NT2/D1 (cell line): Measurements from ENCODE around the gene DSCAM.

Experiments
- DNase-seq: peaks from one replicate; pipeline ENCODE4 v3.0.0-alpha.2; 2011; ENCODE audit warnings: low read depth, low spot score
- H3K27me3 ChIP-seq: 2 replicates; pipeline ENCODE4 v1.6.0; 2011; ENCODE audit warnings: mild to moderate bottlenecking; ENCODE audit not compliant: insufficient read length, insufficient read depth
- H3K36me3 ChIP-seq: 2 replicates; pipeline ENCODE4 v1.6.1; 2011; ENCODE audit warnings: mild to moderate bottlenecking, low read length, mixed read lengths; ENCODE audit not compliant: insufficient read depth, insufficient read length
- H3K4me1 ChIP-seq: 2 replicates; pipeline ENCODE4 v1.5.1; 2011; ENCODE audit not compliant: insufficient read depth, insufficient read length
- H3K4me3 ChIP-seq: 2 replicates; pipeline ENCODE4 v1.5.1; 2011; ENCODE audit warnings: low read depth; ENCODE audit not compliant: insufficient read length
- H3K9ac ChIP-seq: 2 replicates; pipeline ENCODE4 v1.6.0; 2011; ENCODE audit warnings: low read depth; ENCODE audit not compliant: insufficient read length
- H3K9me3 ChIP-seq: 2 replicates; pipeline ENCODE4 v1.5.1; 2011; ENCODE audit warnings: mild to moderate bottlenecking, low read length; ENCODE audit not compliant: insufficient read depth
- SUZ12 ChIP-seq: IDR thresholded peaks from 2 replicates; pipeline ENCODE4 v1.6.1; 2011; ENCODE audit not compliant: insufficient read length, insufficient read depth; ENCODE audit errors: extremely low read depth
- YY1 ChIP-seq: IDR thresholded peaks from 2 replicates; pipeline ENCODE4 v1.6.1; 2011; ENCODE audit not compliant: insufficient read length, insufficient read depth
- ZNF274 ChIP-seq: IDR thresholded peaks from 2 replicates; pipeline ENCODE4 v1.6.1; 2011; ENCODE audit warnings: mild to moderate bottlenecking, low read depth, low read length

Gene DSCAM

GRCh38 chr21:40134731-40135492 is 712.0 kb downstream of the DSCAM start:
- Histone ChIP-seq H3K4me3 (no peak overlapping the region), H3K9me3 (no peaks in the 10 kb centered on the region), H3K27me3 (no peaks in the 10 kb centered on the region), H3K36me3 (no peaks in the 10 kb centered on the region), H3K9ac (no peak overlapping the region), H3K4me1 (no peaks in the 10 kb centered on the region)
- no peak for DNase-seq
- TF ChIP-seq YY1 (no peak), SUZ12 (no peak), ZNF274 (no peak)

GRCh38 chr21:40130476-40130875 is 716.5 kb downstream of the DSCAM start:
- H3K36me3 ChIP-seq: no peaks in the 10 kb centered on the region

GRCh38 chr21:40129809-40130208 is 717.1 kb downstream of the DSCAM start:
- DNase-seq: no peak
- H3K36me3 ChIP-seq: no peaks in the 10 kb centered on the region
- no peak overlapping the region for H3K4me3 ChIP-seq
- no peaks in the 10 kb centered on the region for H3K4me1 ChIP-seq
- no peak for TF ChIP-seq YY1
- TF ChIP-seq ZNF274: no peak
- TF ChIP-seq SUZ12: no peak
- no peak overlapping the region for H3K9ac ChIP-seq
- no peaks in the 10 kb centered on the region for H3K9me3 ChIP-seq
- no peaks in the 10 kb centered on the region for H3K27me3 ChIP-seq

More at GRCh38 chr21:40130476-40130875, 716.5 kb downstream of the DSCAM start:
- Histone ChIP-seq H3K9ac (no peak overlapping the region), H3K4me3 (no peak overlapping the region), H3K4me1 (no peaks in the 10 kb centered on the region), H3K27me3 (no peaks in the 10 kb centered on the region), H3K9me3 (no peaks in the 10 kb centered on the region)
- TF ChIP-seq ZNF274 (no peak), YY1 (no peak)
- DNase-seq: no peak

- Histone ChIP-seq H3K9me3 (no peaks in the 10 kb centered on the region), H3K27me3 (no peaks in the 10 kb centered on the region), H3K4me3 (no peak overlapping the region), H3K36me3 (no peaks in the 10 kb centered on the region), H3K9ac (no peak overlapping the region), H3K4me1 (no peaks in the 10 kb centered on the region)
- no peak for DNase-seq
- TF ChIP-seq SUZ12 (no peak), ZNF274 (no peak), YY1 (no peak)
These were observed 718.1 kb downstream of the DSCAM start for GRCh38 chr21:40128891-40129290.

GRCh38 chr21:40120940-40121575 is 725.9 kb downstream of the DSCAM start:
- Histone ChIP-seq H3K9me3 (no peaks in the 10 kb centered on the region), H3K9ac (no peak overlapping the region), H3K4me1 (no peaks in the 10 kb centered on the region), H3K4me3 (no peak overlapping the region), H3K27me3 (no peaks in the 10 kb centered on the region), H3K36me3 (no peaks in the 10 kb centered on the region)
- peak; percentile 28 for DNase-seq
- TF ChIP-seq YY1: no peak
- TF ChIP-seq ZNF274: no peak
- no peak for TF ChIP-seq SUZ12

GRCh38 chr21:40118527-40118926 is 728.4 kb downstream of the DSCAM start:
- Histone ChIP-seq H3K4me3 (no peak overlapping the region), H3K9ac (no peak overlapping the region), H3K4me1 (no peaks in the 10 kb centered on the region), H3K27me3 (no peaks in the 10 kb centered on the region), H3K9me3 (peaks cover 4% of the 10 kb centered on the region; the same call in 1 of the 2 replicates), H3K36me3 (no peaks in the 10 kb centered on the region)
- DNase-seq: no peak
- TF ChIP-seq SUZ12 (no peak), YY1 (no peak), ZNF274 (no peak)

GRCh38 chr21:40117236-40117635 is 729.7 kb downstream of the DSCAM start:
- Histone ChIP-seq H3K9ac (no peak overlapping the region), H3K27me3 (no peaks in the 10 kb centered on the region), H3K4me1 (no peaks in the 10 kb centered on the region), H3K36me3 (no peaks in the 10 kb centered on the region), H3K9me3 (peaks cover 4% of the 10 kb centered on the region; the same call in 1 of the 2 replicates), H3K4me3 (no peak overlapping the region)
- no peak for TF ChIP-seq YY1
- TF ChIP-seq SUZ12: no peak
- TF ChIP-seq ZNF274: no peak
- no peak for DNase-seq
